Caco-2 (cell line): ENCODE measurements around the gene NKAIN2. TPM values are rescaled to one million over a fixed set of nuclear protein-coding genes. Genes with fewer than 3 reads are reported as not detected.

Source experiments
- BruUV-seq: library from RNA; stranded (reverse); fragments of 400-500 nt; replicated peaks from 2 replicates; lab custom pipeline; 2021; lab: Mats Ljungman, UMichigan
- CTCF ChIA-PET: fragments of 300-600 bp; sonication (Branson Sonifier 250); formaldehyde crosslinking; loops from one replicate; lab custom pipeline; 2022; ENCODE audit warnings: antibody characterized with exemption; lab: Charles Lee
- POLR2A ChIA-PET: fragments of 300-600 bp; sonication (Branson Sonifier 250); formaldehyde crosslinking; loops from one replicate; lab custom pipeline; 2022; ENCODE audit warnings: antibody characterized with exemption; lab: Charles Lee
- DNase-seq, 2 experiments: peaks; one replicate each; pipeline versions ENCODE4 v3.0.0 to v3.0.0-alpha.2; 2020 to 2022
- H3K27me3 ChIP-seq: replicated peaks from 2 replicates; pipeline ENCODE4 v1.6.0; 2011; ENCODE audit warnings: low read length; ENCODE audit not compliant: control insufficient read depth, insufficient read depth
- H3K36me3 ChIP-seq: 2 replicates; pipeline ENCODE4 v1.5.1; 2011; ENCODE audit warnings: low read length; ENCODE audit not compliant: control insufficient read depth, insufficient read depth
- H3K4me1 ChIP-seq: fragments of 250-450 bp; sonication (Bioruptor Pico); 2 replicates; pipeline ENCODE4 v1.5.1; 2020; ENCODE audit warnings: mild to moderate bottlenecking
- H3K4me3 ChIP-seq: 2 replicates; pipeline ENCODE4 v1.5.1; 2011; ENCODE audit warnings: low read depth, mild to moderate bottlenecking, control low read depth, low read length
- H3K9me3 ChIP-seq: fragments of 250-450 bp; sonication (Bioruptor Pico); 2 replicates; pipeline ENCODE4 v1.5.1; 2020; ENCODE audit warnings: mild to moderate bottlenecking, moderate library complexity
- H3K27ac Mint-ChIP-seq: one replicate; pipeline ENCODE4 v1.8.0; 2022; ENCODE audit warnings: mixed read lengths; ENCODE audit not compliant: unreplicated experiment
- H3K27me3 Mint-ChIP-seq: one replicate; pipeline ENCODE4 v1.8.0; 2022; ENCODE audit warnings: mixed read lengths; ENCODE audit not compliant: insufficient read depth, unreplicated experiment
- H3K36me3 Mint-ChIP-seq: one replicate; pipeline ENCODE4 v1.8.0; 2022; ENCODE audit warnings: mild to moderate bottlenecking, mixed read lengths; ENCODE audit not compliant: insufficient read depth, unreplicated experiment
- H3K4me1 Mint-ChIP-seq: one replicate; pipeline ENCODE4 v1.8.0; 2022; ENCODE audit warnings: low read depth, mixed read lengths; ENCODE audit not compliant: unreplicated experiment
- H3K4me3 Mint-ChIP-seq: one replicate; pipeline ENCODE4 v1.8.0; 2022; ENCODE audit warnings: mild to moderate bottlenecking, moderate library complexity, mixed read lengths; ENCODE audit not compliant: unreplicated experiment
- H3K9me3 Mint-ChIP-seq: one replicate; pipeline ENCODE4 v1.8.0; 2022; ENCODE audit warnings: mixed read lengths; ENCODE audit not compliant: unreplicated experiment
- intact Hi-C: fragments of 100-400 bp; cut with micrococcal nuclease; formaldehyde crosslinking; loops from one replicate; pipeline ENCODE4 v1.10.0; 2022; ENCODE audit not compliant: unreplicated experiment
- total RNA-seq: library from RNA; stranded (reverse); gene quantifications from 2 replicates; pipeline ENCODE4 v1.2.3, GENCODE V29; 2022
- TF ChIP-seq, protein P1 (sequence below), 2 experiments: fragments of 200-600 bp in 1 of 2; IDR thresholded peaks; 1 replicate in 1 of 2; 2 replicates in 1 of 2; pipeline versions ENCODE4 v1.5.1 to v1.8.0; 2011 to 2022; ENCODE audit warnings: antibody characterized with exemption in 1 of 2, control low read depth in 1 of 2, inconsistent platforms in 1 of 2, low read depth in 1 of 2, low read length in 1 of 2, mild to moderate bottlenecking in 1 of 2, moderate library complexity in 1 of 2; ENCODE audit not compliant: insufficient read depth in 1 of 2, severe bottlenecking in 1 of 2, unreplicated experiment in 1 of 2

The NKAIN2 gene
- total RNA-seq, 1 experiment from 2014 or later = not detected

DNA sequence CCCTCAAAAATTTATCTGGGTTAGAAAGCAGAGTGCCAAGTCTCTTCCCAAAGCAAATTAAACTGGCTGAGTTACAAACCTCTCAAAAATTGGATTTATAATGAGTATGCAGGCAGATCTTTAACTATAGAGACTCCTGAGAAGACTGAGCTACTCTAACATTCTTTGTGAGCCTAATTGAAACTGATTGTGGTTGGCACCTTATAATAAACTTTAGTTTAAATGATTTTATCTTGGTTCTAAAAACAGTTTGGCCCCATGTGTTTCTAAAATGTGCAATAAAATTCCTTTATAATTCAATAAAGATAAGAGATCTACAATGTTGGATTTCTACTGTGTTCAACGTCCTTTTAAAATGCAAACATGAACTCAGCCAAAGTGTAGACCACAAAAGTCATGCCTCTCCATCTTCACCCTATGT, 678.4 kb downstream of the NKAIN2 start:
- H3K27me3 Mint-ChIP-seq = peaks cover 2% of the 10 kb centered on the region
- intact Hi-C loops = no loop called here

GRCh38 chr6:124487623-124488431, 684.2 kb downstream of the NKAIN2 start:
- no peak overlapping the region for H3K4me3 Mint-ChIP-seq
- H3K9me3 Mint-ChIP-seq = no peaks in the 10 kb centered on the region
- TF ChIP-seq, protein P1, sequence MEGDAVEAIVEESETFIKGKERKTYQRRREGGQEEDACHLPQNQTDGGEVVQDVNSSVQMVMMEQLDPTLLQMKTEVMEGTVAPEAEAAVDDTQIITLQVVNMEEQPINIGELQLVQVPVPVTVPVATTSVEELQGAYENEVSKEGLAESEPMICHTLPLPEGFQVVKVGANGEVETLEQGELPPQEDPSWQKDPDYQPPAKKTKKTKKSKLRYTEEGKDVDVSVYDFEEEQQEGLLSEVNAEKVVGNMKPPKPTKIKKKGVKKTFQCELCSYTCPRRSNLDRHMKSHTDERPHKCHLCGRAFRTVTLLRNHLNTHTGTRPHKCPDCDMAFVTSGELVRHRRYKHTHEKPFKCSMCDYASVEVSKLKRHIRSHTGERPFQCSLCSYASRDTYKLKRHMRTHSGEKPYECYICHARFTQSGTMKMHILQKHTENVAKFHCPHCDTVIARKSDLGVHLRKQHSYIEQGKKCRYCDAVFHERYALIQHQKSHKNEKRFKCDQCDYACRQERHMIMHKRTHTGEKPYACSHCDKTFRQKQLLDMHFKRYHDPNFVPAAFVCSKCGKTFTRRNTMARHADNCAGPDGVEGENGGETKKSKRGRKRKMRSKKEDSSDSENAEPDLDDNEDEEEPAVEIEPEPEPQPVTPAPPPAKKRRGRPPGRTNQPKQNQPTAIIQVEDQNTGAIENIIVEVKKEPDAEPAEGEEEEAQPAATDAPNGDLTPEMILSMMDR (IDR thresholded peaks at IDR 0.05; ENCODE audit: insufficient read depth in 1 of 2, low read depth in 1 of 2, low read length in 1 of 2, severe bottlenecking in 1 of 2, unreplicated experiment in 1 of 2) = no peak
- no peak overlapping the region for H3K27ac Mint-ChIP-seq
- Histone ChIP-seq H3K4me3 (no peak overlapping the region), H3K36me3 (no peaks in the 10 kb centered on the region), H3K27me3 (no peaks in the 10 kb centered on the region), H3K4me1 (no peaks in the 10 kb centered on the region), H3K9me3 (no peaks in the 10 kb centered on the region)
- BruUV-seq = no TSS peak
- H3K36me3 Mint-ChIP-seq = no peaks in the 10 kb centered on the region
- H3K4me1 Mint-ChIP-seq = no peaks in the 10 kb centered on the region
- H3K27me3 Mint-ChIP-seq = no peaks in the 10 kb centered on the region
- POLR2A ChIA-PET = no interaction called here
- intact Hi-C loops = no loop called here
- no peak for DNase-seq
- CTCF ChIA-PET = no interaction called here

More for the DNA sequence above, 678.4 kb downstream of the NKAIN2 start:
- Histone ChIP-seq H3K27me3 (no peaks in the 10 kb centered on the region), H3K4me1 (no peaks in the 10 kb centered on the region), H3K9me3 (no peaks in the 10 kb centered on the region), H3K4me3 (no peak overlapping the region), H3K36me3 (no peaks in the 10 kb centered on the region)
- Mint-ChIP-seq H3K4me1 (no peaks in the 10 kb centered on the region), H3K36me3 (no peaks in the 10 kb centered on the region), H3K4me3 (no peak overlapping the region), H3K9me3 (no peaks in the 10 kb centered on the region), H3K27ac (no peak overlapping the region)
- BruUV-seq = no TSS peak
- CTCF ChIA-PET = no interaction called here
- no peak for DNase-seq
- TF ChIP-seq, protein P1 (IDR thresholded peaks at IDR 0.05; ENCODE audit: insufficient read depth in 1 of 2, low read depth in 1 of 2, low read length in 1 of 2, severe bottlenecking in 1 of 2, unreplicated experiment in 1 of 2) = no peak
- POLR2A ChIA-PET = no interaction called here

- Mint-ChIP-seq H3K36me3 (no peaks in the 10 kb centered on the region), H3K9me3 (no peaks in the 10 kb centered on the region), H3K4me1 (no peaks in the 10 kb centered on the region), H3K4me3 (no peak overlapping the region), H3K27ac (no peak overlapping the region), H3K27me3 (peaks cover 2% of the 10 kb centered on the region)
- intact Hi-C loops = no loop called here
- H3K27me3 ChIP-seq = no peaks in the 10 kb centered on the region
- H3K36me3 ChIP-seq = no peaks in the 10 kb centered on the region
- CTCF ChIA-PET = no interaction called here
- H3K4me3 ChIP-seq = no peak overlapping the region
- no peaks in the 10 kb centered on the region for H3K9me3 ChIP-seq
- H3K4me1 ChIP-seq = no peaks in the 10 kb centered on the region
- no peak for DNase-seq
- TF ChIP-seq, protein P1 (IDR thresholded peaks at IDR 0.05; ENCODE audit: insufficient read depth in 1 of 2, low read depth in 1 of 2, low read length in 1 of 2, severe bottlenecking in 1 of 2, unreplicated experiment in 1 of 2) = no peak
- POLR2A ChIA-PET = no interaction called here
- no TSS peak for BruUV-seq
These were observed 686.5 kb downstream of the NKAIN2 start for GRCh38 chr6:124490122-124490521.
